HG02759 (cell line): ENCODE results near the gene TMEM196.
A peak's percentile ranks its signal among the peaks of the same experiment; 100 is the strongest.
"Not testable (repeated sequence)": the region's sequence is repeated elsewhere in the genome, so short reads cannot be mapped to it uniquely, and the experiment has no call there.

Experiments
- ATAC-seq: cut with Tn5 transposase; IDR thresholded peaks from one replicate; pipeline ENCODE4 v1.9.1; 2021; ENCODE audit warnings: mild to moderate bottlenecking, moderate library complexity; ENCODE audit not compliant: unreplicated experiment

TMEM196 gene

GRCh38 chr7:19708397-19709248 lies 64.8 kb downstream of the TMEM196 start, which contains the start of gene POLR1F:
POLR1F (minus strand) TSS chr7:19709037; CDS start chr7:19709016, 21 bp downstream.
- ATAC-seq = peak; percentile 99

- no peak for ATAC-seq
These were observed 66.2 kb downstream of the TMEM196 start for GRCh38 chr7:19707240-19707639.

GRCh38 chr7:19705663-19706062 lies 67.8 kb downstream of the TMEM196 start:
- ATAC-seq = no peak

- ATAC-seq = no peak
These were observed 71.9 kb downstream of the TMEM196 start for GRCh38 chr7:19701471-19701870.

GRCh38 chr7:19700936-19701335 lies 72.5 kb downstream of the TMEM196 start:
- ATAC-seq = no peak

GRCh38 chr7:19698331-19698730 lies 75.1 kb downstream of the TMEM196 start:
- ATAC-seq = no peak

GRCh38 chr7:19696926-19697325 lies 76.5 kb downstream of the TMEM196 start:
- ATAC-seq = no peak

- ATAC-seq = no peak
These were observed 81.1 kb downstream of the TMEM196 start for GRCh38 chr7:19692111-19692828.

- ATAC-seq = no peak
These were observed 82.7 kb downstream of the TMEM196 start for GRCh38 chr7:19690736-19691135.

- ATAC-seq = not testable (repeated sequence)
These were observed 84.3 kb downstream of the TMEM196 start for GRCh38 chr7:19689130-19689529.

- no peak for ATAC-seq
These were observed 91.8 kb downstream of the TMEM196 start for GRCh38 chr7:19681596-19681995.

GRCh38 chr7:19677180-19677579 lies 96.2 kb downstream of the TMEM196 start:
- peak; percentile 86 for ATAC-seq

GRCh38 chr7:19675816-19676215 lies 97.6 kb downstream of the TMEM196 start:
- no peak for ATAC-seq

- ATAC-seq = no peak
These were observed 99.0 kb downstream of the TMEM196 start for GRCh38 chr7:19674266-19674960.

GRCh38 chr7:19670806-19671205 lies 102.6 kb downstream of the TMEM196 start:
- ATAC-seq = no peak
